ENCODE measurements around the gene ACTRT3. TPM values are rescaled to one million over a fixed set of nuclear protein-coding genes. Genes with fewer than 3 reads are reported as not detected.

ACTRT3 gene
- total RNA-seq, 4 donors from 2014 or later: 0.58 to 7.4 (median 3.7) TPM

DNA sequence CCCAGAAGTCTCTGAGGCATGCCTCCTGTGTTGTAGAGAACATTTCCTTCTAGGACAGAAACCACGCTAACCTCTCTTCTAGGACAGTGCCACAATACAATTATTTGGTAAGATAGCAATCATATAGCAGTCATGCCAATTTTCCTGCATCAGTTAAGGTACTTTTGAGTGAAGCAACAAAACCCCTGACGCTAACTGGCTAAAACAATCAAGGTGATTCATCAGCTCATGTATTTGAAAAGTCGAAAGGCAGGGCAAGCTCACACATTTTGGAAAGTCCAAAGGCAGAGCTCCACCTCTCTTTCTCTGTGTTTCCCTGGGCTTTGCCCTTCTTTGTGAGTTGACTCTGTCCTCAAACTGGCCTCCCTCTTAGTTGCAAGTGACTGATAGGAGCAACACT is 14.7 kb downstream of the ACTRT3 start:
- no peak overlapping the region for H3K27ac ChIP-seq
- H3K36me3 ChIP-seq: no peaks in the 10 kb centered on the region
- H3K9me3 ChIP-seq: peaks cover 0 to 2% of the 10 kb centered on the region in 2 donors
- TF ChIP-seq POLR2A (IDR thresholded peaks at IDR 0.05): no peak
- TF ChIP-seq, protein P1, sequence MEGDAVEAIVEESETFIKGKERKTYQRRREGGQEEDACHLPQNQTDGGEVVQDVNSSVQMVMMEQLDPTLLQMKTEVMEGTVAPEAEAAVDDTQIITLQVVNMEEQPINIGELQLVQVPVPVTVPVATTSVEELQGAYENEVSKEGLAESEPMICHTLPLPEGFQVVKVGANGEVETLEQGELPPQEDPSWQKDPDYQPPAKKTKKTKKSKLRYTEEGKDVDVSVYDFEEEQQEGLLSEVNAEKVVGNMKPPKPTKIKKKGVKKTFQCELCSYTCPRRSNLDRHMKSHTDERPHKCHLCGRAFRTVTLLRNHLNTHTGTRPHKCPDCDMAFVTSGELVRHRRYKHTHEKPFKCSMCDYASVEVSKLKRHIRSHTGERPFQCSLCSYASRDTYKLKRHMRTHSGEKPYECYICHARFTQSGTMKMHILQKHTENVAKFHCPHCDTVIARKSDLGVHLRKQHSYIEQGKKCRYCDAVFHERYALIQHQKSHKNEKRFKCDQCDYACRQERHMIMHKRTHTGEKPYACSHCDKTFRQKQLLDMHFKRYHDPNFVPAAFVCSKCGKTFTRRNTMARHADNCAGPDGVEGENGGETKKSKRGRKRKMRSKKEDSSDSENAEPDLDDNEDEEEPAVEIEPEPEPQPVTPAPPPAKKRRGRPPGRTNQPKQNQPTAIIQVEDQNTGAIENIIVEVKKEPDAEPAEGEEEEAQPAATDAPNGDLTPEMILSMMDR (IDR thresholded peaks at IDR 0.05): no peak
- intact Hi-C loops (cut with DNase I; ENCODE audit: low total_unique reads): no loop called here
- no peaks in the 10 kb centered on the region for H3K27me3 ChIP-seq
- no peaks in the 10 kb centered on the region for H3K4me1 ChIP-seq
- no peak overlapping the region for H3K4me3 ChIP-seq
- DNase-seq: no peak

DNA sequence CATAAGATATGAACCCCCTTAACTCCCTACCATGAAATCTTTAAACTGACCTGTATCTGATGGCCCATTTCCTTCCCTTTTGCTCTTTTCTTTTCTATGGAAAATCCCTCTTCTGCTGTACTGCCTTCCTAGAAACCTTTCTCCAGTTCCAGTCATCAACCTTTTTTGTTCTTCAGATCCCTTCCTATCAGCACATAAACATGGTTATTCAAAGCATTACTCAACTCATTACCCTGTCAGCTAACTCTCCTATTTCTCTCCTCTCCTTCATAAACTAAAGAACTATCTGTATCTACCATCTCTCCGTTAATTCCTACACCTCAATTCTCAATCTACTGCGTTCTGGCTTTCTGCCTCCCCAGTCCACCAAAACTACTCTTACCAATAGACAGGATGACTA is 17.5 kb downstream of the ACTRT3 start:
- H3K4me3 ChIP-seq: no peak overlapping the region
- H3K27ac ChIP-seq: no peak overlapping the region
- no peaks in the 10 kb centered on the region for H3K4me1 ChIP-seq
- no peaks in the 10 kb centered on the region for H3K36me3 ChIP-seq
- no peaks in the 10 kb centered on the region for H3K27me3 ChIP-seq
- H3K9me3 ChIP-seq: no peaks in the 10 kb centered on the region
- intact Hi-C loops (cut with DNase I; ENCODE audit: low total_unique reads): no loop called here
- TF ChIP-seq, protein P1 (IDR thresholded peaks at IDR 0.05): no peak
- TF ChIP-seq POLR2A (IDR thresholded peaks at IDR 0.05): no peak
- DNase-seq: no peak

DNA sequence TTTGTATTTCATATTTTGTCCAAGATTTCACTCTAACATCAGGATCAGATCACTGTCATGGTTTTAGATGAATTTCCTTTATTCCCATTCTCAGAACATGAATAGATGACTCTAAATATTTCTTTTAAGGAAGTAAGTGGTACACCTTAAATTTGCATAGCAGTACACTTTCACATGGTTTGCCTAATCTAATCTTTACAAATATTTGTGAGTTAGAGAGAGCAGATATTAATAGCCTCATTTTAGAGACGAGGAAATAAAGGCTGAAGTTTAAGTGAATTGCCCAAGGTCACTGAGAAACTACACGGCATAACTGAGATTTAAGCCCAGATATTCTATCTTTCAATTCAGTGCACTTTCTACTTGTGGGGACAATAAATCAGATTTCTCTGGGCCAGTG is 18.7 kb downstream of the ACTRT3 start:
- TF ChIP-seq, protein P1 (IDR thresholded peaks at IDR 0.05): no peak
- no peak for TF ChIP-seq POLR2A (IDR thresholded peaks at IDR 0.05)

DNA sequence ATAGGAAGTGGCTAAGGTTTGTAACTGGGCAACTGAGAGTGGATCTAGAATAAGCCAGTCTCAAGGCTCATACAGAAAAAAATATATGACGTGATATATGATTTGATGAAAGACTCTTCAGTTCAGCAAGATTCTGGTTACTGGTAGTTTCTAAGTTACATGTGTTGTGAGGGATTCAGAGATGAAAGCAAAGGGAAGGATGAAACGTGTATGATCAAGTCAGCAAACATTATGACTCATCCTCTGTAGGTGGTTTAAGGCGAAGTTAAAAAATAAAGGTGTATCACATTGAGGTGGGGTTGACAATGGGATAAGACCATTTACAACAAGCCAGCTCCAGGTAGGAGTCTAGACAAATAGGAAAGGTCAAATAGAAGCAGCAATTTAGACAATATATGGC is 20.7 kb downstream of the ACTRT3 start:
- Histone ChIP-seq H3K4me1 (no peaks in the 10 kb centered on the region), H3K9me3 (no peaks in the 10 kb centered on the region), H3K36me3 (no peaks in the 10 kb centered on the region), H3K4me3 (no peak overlapping the region), H3K27ac (no peak overlapping the region), H3K27me3 (no peaks in the 10 kb centered on the region)
- intact Hi-C loops (cut with DNase I; ENCODE audit: low total_unique reads): no loop called here
- no peak for DNase-seq
- TF ChIP-seq, protein P1 (IDR thresholded peaks at IDR 0.05): no peak
- TF ChIP-seq POLR2A (IDR thresholded peaks at IDR 0.05): no peak

More for the DNA sequence above, 18.7 kb downstream of the ACTRT3 start:
- Histone ChIP-seq H3K4me3 (no peak overlapping the region), H3K36me3 (no peaks in the 10 kb centered on the region), H3K27me3 (no peaks in the 10 kb centered on the region), H3K27ac (no peak overlapping the region), H3K4me1 (no peaks in the 10 kb centered on the region), H3K9me3 (no peaks in the 10 kb centered on the region)
- intact Hi-C loops (cut with DNase I; ENCODE audit: low total_unique reads): no loop called here
- no peak for DNase-seq

DNA sequence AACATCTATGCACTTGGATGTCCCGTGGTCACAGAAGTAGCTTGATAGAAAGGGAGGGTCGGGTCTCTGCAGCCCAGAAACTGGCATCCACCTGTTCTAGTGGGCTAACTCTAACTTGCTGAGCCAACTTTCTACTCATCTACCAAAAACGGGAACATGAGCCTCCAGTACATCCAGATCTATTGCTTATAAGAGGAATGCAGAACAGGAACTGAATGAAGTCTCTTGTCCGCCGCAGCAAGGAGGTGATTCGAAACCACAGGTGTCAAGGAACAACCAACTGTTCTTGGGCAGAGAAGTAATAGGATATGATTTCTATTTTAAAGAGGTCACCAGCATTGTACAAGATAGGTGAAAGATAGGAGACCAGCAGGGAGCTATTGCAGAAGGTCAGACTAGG is 22.4 kb downstream of the ACTRT3 start:
- no peaks in the 10 kb centered on the region for H3K4me1 ChIP-seq
- H3K27ac ChIP-seq: no peak overlapping the region
- TF ChIP-seq, protein P1 (IDR thresholded peaks at IDR 0.05): no peak
- TF ChIP-seq POLR2A (IDR thresholded peaks at IDR 0.05): no peak
- H3K9me3 ChIP-seq: no peaks in the 10 kb centered on the region
- no peak for DNase-seq
- intact Hi-C loops (cut with DNase I; ENCODE audit: low total_unique reads): no loop called here
- H3K27me3 ChIP-seq: no peaks in the 10 kb centered on the region
- H3K36me3 ChIP-seq: no peaks in the 10 kb centered on the region
- H3K4me3 ChIP-seq: no peak overlapping the region
